AG08396 (cell line): ENCODE data around the gene KCNMB1.
A peak's percentile ranks its signal among the peaks of the same experiment; 100 is the strongest.

Experiments
- DNase-seq: peaks from one replicate; pipeline ENCODE4 v3.0.0; 2012; ENCODE audit warnings: low spot score, mixed read lengths

Gene KCNMB1

DNA sequence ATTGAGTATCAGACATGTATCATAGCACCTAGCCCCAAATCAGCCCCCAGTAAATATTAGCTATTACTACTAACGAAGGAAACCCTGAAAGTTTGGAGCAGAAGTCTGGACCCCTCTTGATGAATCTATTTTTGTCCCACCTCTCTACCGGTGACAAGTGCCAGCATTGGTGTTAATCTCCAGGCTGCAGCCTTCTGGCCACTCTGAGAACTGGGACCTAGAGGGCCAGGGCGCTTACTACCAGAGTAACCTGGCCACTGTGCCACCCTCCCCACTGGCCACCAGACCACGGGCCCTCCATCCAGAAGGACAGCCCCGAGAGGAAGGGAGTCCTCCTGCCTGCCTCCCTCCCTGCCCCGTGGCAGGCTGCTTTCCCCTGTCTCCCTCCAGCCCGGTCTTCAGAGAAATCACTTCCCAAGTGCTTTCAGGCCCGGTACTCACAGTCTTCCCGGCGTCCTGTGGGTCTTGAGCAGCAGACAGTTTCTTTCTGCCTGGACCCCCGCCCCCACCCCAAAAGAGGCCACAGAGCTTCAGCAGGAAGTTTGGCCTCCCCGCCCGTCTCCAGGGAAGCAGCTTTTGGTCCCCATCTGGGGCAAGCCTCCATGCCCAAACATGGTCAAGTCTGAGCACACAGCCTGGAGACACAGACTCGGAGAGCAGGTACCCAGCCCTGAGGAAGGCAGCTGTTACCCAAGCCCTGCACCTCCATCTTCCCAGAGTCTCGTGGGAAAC lies at the start of gene KCNMB1:
TSS of gene KCNMB1 (minus strand) at position 550 of the 732 bp plus-strand sequence. CDS start 3,920 bp downstream, outside the sequence.
- DNase-seq: no peak

DNA sequence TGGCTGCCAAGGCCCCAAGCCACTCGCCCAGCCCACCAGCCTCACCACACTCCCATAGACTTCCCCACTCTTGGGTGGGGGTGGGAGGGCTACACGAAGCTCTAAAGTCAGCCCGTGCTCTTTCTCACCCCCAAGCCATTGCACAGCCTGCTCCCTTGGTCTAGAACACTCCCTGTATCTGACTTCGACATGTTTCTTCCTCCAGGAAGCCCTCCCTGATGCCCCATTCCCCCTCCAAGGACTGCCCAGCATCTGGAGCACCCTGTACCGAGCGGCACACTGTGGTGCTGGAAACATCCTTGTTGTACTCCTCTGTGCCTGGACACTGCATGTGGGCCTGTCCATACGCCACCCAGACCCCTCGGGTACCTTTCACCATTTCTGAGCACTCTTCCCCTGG lies 49.4 kb upstream of the KCNMB1 start:
- no peak for DNase-seq

- DNase-seq: no peak
Observed at GRCh38 chr5:170437621-170438375, 48.6 kb upstream of the KCNMB1 start.

DNA sequence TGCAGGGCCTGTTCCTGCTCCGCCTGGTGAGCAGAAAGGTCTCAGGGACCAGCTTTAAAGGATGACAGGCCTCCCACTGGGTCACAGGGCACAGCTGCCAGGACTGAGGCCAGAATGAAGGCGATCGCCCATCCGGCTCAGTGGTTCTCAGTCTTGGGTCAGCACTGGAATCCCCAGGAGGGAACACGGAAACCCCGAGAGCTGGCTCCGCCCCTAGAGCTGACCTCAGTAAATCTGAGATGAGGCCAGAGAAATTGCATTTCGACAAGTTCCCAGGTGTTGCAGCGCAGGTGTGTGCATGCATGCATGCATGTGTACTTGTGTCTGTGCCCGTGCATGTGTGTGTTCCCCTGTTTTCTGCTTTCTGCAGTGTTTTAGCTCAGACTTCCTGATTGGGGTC lies 47.2 kb upstream of the KCNMB1 start:
- DNase-seq: no peak

DNA sequence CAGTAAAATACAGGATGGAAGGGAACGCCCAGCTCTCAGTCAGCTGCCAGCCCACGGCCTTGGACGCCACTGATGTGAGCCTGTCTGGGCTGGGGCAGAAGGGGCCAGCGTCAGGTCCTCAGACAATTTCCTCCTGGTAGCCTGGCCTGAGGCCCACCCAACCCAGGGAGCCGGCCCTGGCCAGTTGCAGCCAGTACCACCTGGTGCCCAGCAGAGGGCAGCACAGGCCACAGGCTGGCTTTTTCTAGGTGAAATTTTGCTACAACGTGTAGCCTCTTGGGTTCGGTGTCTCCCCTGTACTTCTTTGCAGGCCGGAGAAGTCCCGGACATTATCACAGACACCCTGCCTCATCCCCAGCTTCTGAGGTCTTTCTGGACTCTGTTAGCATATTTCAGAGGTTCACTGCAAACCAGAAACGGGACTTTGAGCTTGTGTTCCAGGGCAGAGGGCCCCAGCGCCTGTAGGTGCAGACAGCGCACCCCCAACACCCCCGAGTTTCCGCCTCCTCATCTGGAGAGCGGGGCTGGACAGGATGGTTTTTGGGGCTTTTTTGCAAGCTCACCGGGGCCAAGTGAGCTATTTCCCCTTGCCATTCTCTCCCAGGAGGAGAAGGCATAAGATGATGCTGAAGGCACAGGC lies 45.9 kb upstream of the KCNMB1 start:
- peak; percentile 57 for DNase-seq

DNA sequence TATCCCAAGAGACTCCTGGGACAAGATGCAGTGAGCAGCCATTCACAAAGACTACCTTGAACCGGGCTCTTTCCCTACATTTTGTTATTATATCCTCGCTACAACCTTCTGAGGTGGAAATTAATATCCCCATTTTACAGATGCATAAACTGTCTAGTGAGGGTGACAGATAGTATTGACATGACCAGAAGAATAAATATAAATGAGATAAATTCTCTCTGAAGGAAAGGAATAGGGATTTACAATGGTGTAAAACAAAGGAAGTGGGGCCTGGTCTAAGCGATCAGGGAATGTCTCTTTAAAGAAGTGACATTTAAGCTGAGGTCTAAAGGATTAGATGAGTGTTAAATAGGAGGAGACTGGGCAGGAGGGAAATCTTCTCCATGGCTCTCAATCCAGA lies 43.5 kb upstream of the KCNMB1 start:
- no peak for DNase-seq

- no peak for DNase-seq
Observed at GRCh38 chr5:170431571-170431970, 42.4 kb upstream of the KCNMB1 start.

GRCh38 chr5:170430866-170431437 lies 41.8 kb upstream of the KCNMB1 start:
- no peak for DNase-seq

- no peak for DNase-seq
Observed at GRCh38 chr5:170430256-170430655, 41.1 kb upstream of the KCNMB1 start.

DNA sequence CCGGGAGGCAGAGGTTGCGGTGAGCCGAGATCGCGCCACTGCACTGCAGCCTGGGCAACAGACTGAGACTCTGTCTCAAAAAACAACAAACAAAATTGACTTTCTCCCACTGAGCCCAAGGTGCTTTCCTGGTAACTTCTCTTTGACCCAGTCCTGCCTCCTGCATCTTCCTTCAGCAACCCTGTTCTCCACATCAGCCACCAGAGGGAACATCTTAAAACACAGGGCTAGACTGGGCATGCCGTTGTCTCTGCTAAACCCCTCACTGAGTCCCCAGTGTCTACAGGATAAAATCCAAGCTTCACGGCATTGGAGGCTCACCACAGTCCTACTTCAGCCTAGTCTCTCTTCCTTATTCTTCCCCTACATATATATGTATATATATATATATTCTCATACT lies 39.8 kb upstream of the KCNMB1 start:
- DNase-seq: peak; percentile 12

- no peak for DNase-seq
Observed at GRCh38 chr5:170427672-170428236, 38.6 kb upstream of the KCNMB1 start.

- no peak for DNase-seq
Observed at GRCh38 chr5:170426786-170427185, 37.6 kb upstream of the KCNMB1 start.

GRCh38 chr5:170426149-170426767 lies 37.1 kb upstream of the KCNMB1 start:
- DNase-seq: no peak

- no peak for DNase-seq
Observed at GRCh38 chr5:170425731-170426130, 36.6 kb upstream of the KCNMB1 start.

- no peak for DNase-seq
Observed at GRCh38 chr5:170424629-170425028, 35.5 kb upstream of the KCNMB1 start.

GRCh38 chr5:170423692-170424091 lies 34.5 kb upstream of the KCNMB1 start:
- DNase-seq: no peak

DNA sequence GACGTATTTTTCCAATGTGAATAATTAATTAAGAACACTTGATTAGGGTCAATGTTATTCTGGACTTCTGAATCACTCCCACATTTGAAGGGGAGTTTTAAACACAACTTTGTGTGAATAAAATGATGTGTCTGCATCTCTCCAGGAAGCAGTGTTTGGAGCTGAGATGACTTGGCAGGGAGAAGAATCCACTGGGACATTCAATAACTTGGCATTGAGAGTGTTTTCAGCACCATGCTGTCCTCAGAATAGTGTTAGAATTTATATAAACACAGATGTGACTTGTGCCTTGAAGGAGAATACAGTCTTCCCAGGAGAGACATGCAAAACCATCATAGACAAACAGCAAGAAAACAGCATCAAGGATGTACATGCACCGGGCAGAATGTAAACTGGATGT lies 32.7 kb upstream of the KCNMB1 start:
- no peak for DNase-seq

GRCh38 chr5:170420806-170421412 lies 31.7 kb upstream of the KCNMB1 start:
- peak; percentile 64 for DNase-seq

GRCh38 chr5:170419643-170420042 lies 30.5 kb upstream of the KCNMB1 start:
- no peak for DNase-seq

DNA sequence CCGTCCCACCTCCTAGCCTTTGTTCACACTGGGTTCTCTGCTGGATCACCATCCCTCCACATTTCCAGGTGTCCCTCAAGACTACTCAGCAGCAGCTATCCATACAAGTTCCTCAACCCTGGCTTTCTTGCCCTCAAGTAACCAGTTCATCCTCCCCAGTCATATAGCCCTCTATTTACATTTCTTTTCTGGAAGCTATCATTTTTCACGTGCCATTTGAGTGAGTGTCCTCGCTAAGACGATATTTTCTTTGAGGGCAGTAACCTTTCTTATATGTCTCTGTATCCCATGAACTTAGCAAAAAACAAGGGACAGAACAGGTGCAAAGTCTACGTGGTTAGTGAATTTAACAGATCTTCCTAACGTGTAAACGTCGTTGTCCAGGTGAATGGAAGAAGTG lies 29.6 kb upstream of the KCNMB1 start:
- DNase-seq: no peak

DNA sequence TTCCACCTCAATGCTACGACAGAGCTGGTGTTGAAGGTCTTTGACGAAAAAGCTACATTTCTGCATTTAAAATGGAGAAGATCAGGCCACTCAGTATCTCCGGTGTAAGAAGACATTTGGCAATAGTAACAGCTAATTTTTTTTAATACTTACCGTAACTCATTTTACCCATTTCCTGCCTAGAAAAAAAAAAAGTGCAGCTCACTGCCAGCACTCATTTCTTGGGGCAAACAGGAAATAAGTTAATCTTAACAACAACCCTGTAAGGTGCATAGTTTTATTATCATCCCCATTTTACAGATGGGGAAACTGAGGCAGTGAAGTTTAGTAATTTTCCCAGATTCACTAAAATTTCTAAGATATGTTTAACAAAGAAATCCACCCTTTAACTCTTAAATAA lies 27.4 kb upstream of the KCNMB1 start:
- no peak for DNase-seq
